Measurements from ENCODE around the gene IL1RAPL2. TPM values are rescaled to one million over a fixed set of nuclear protein-coding genes. Genes with fewer than 3 reads are reported as not detected.

IL1RAPL2 gene
- total RNA-seq, 4 donors from 2014 or later = not detected

DNA sequence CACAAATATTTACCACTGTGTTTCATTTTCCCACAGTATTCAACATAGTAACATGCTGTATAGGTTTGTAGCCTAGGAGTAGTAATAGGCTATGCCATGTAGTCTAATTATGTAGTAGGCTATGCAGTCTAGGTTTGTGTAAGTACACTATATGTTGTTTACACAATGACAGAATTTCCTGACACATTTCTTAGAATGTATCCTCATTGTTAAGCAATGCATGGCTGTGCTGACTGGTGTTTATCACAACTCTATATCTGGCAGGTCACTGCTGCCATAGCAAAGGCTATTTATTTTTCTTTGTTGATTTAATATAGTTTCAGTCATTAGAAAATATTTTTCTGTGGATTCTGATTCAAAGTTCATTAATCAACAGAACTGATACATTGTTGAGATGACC lies 762.8 kb downstream of the IL1RAPL2 start:
- no peaks in the 10 kb centered on the region for H3K4me1 ChIP-seq
- H3K27me3 ChIP-seq = no peaks in the 10 kb centered on the region
- H3K4me3 ChIP-seq = no peak overlapping the region
- TF ChIP-seq POLR2A (IDR thresholded peaks at IDR 0.05) (no peak), CTCF (IDR thresholded peaks at IDR 0.05) (no peak)
- no peaks in the 10 kb centered on the region for H3K36me3 ChIP-seq
- DNase-seq = no peak
- H3K27ac ChIP-seq = no peak overlapping the region
- H3K9me3 ChIP-seq = no peaks in the 10 kb centered on the region

- Histone ChIP-seq H3K4me1 (no peaks in the 10 kb centered on the region), H3K36me3 (no peaks in the 10 kb centered on the region), H3K9me3 (no peaks in the 10 kb centered on the region), H3K27ac (no peak overlapping the region), H3K4me3 (no peak overlapping the region), H3K27me3 (no peaks in the 10 kb centered on the region)
- TF ChIP-seq CTCF (IDR thresholded peaks at IDR 0.05) = no peak
- TF ChIP-seq POLR2A (IDR thresholded peaks at IDR 0.05) = no peak
- DNase-seq = no peak
Observed at GRCh38 chrX:105331244-105331643, 765.2 kb downstream of the IL1RAPL2 start.

DNA sequence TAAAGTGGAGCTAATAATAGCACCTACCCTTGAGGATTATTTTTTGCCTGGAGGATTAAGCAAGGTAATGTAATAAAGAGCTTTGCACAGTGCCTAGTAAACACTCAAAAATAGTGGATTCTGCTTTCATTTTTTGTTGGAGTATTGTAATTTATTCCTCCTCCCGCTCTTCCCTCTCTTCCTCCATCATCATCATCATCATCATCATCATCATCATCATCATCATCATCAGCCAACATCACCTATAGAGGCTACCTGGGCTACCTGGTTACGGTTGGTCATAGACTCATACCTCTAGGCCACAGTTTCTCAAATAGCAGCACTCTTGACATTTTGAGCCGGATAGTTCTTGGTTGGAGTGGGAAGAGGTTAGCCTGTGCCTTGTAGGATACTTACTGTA lies 781.4 kb downstream of the IL1RAPL2 start:
- Histone ChIP-seq H3K4me3 (no peak overlapping the region), H3K36me3 (no peaks in the 10 kb centered on the region), H3K4me1 (no peaks in the 10 kb centered on the region), H3K27me3 (no peaks in the 10 kb centered on the region), H3K9me3 (no peaks in the 10 kb centered on the region), H3K27ac (no peak overlapping the region)
- TF ChIP-seq CTCF (IDR thresholded peaks at IDR 0.05) (no peak), POLR2A (IDR thresholded peaks at IDR 0.05) (no peak)
- DNase-seq = no peak

GRCh38 chrX:105349476-105349875 lies 783.5 kb downstream of the IL1RAPL2 start:
- Histone ChIP-seq H3K4me1 (no peaks in the 10 kb centered on the region), H3K9me3 (no peaks in the 10 kb centered on the region), H3K36me3 (no peaks in the 10 kb centered on the region), H3K27me3 (no peaks in the 10 kb centered on the region), H3K27ac (no peak overlapping the region), H3K4me3 (no peak overlapping the region)
- no peak for TF ChIP-seq CTCF (IDR thresholded peaks at IDR 0.05)
- DNase-seq = no peak

DNA sequence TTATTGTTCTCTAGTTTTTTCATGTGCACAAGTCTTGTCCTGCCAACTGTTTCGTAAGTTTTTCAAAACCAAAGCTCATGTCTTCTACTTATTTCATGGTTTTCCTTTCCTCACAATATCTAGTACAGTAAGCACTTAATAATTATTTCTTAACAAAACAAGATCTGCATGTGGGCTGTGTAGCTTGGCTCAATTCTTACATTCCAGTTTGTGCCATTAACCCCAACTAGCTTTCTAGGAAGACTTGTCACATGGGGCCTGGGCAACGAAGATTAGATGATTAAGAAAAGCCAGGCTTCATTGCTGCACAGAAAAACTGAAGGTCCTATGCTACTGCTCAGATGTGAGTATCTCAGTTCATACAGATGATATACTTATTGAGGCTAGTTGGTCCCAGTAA lies 809.8 kb downstream of the IL1RAPL2 start:
- DNase-seq = no peak
- TF ChIP-seq CTCF (IDR thresholded peaks at IDR 0.05) (no peak), POLR2A (IDR thresholded peaks at IDR 0.05) (no peak)
- H3K9me3 ChIP-seq = no peaks in the 10 kb centered on the region
- no peak overlapping the region for H3K27ac ChIP-seq
- H3K4me3 ChIP-seq = no peak overlapping the region
- H3K4me1 ChIP-seq = no peaks in the 10 kb centered on the region
- no peaks in the 10 kb centered on the region for H3K27me3 ChIP-seq
- no peaks in the 10 kb centered on the region for H3K36me3 ChIP-seq

DNA sequence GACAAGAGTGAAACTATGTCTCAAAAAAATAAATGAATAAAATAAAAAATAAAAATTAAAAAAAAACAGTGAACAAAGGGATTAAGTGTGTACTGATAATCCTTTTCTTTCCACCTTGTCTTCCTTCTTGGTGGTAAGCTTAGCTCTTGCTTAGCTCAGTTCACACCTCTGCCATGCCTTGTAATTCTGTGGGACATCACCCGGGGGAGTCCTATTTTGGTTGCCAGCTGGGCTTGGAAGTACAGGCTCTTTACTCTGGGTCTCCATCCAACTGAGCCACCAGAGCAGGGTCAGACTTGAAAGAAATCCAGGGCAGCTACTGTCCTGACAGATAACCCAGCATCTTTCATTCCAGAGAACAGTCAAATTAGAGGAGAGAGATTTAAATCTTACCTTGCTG lies 858.7 kb downstream of the IL1RAPL2 start:
- no peaks in the 10 kb centered on the region for H3K36me3 ChIP-seq
- TF ChIP-seq CTCF (IDR thresholded peaks at IDR 0.05) (no peak), POLR2A (IDR thresholded peaks at IDR 0.05) (no peak)

More for the DNA sequence above, 858.7 kb downstream of the IL1RAPL2 start:
- Histone ChIP-seq H3K27me3 (no peaks in the 10 kb centered on the region), H3K27ac (no peak overlapping the region), H3K4me3 (no peak overlapping the region), H3K4me1 (no peaks in the 10 kb centered on the region), H3K9me3 (no peaks in the 10 kb centered on the region)
- no peak for DNase-seq
